Measurements from ENCODE around the gene EDC4. TPM values are rescaled to one million over a fixed set of nuclear protein-coding genes. Genes with fewer than 3 reads are reported as not detected.

EDC4 gene
- total and polyA plus RNA-seq, 9 of the 15 experiments (the other 6 are each of a cell fraction or from before 2014, with no cell fraction given): 1.1 to 131 (median 74.0) TPM

GRCh38 chr16:67892899-67893742, 20.3 kb downstream of the EDC4 start, which contains the start of gene PSKH1 (continued):
- TF ChIP-seq E4F1 (CRISPR knock-in tag; IDR thresholded peaks at IDR 0.05; ENCODE audit: borderline replicate concordance): no peak
- TF ChIP-seq ZNF277 (CRISPR knock-in tag; IDR thresholded peaks at IDR 0.05; ENCODE audit: borderline replicate concordance): no peak
- TF ChIP-seq TRIM28 (IDR thresholded peaks at IDR 0.05): no peak
- TF ChIP-seq U2AF2 (optimal IDR thresholded peaks at IDR 0.05; ENCODE audit: low read depth, low read length): no peak
- TF ChIP-seq SREBF1 (IDR thresholded peaks at IDR 0.05; ENCODE audit: borderline replicate concordance, low read depth, low read length): no peak
- no peak for TF ChIP-seq ETV5 (CRISPR knock-in tag; IDR thresholded peaks at IDR 0.05; ENCODE audit: low read depth)
- TF ChIP-seq REST (IDR thresholded peaks at IDR 0.05; ENCODE audit: borderline replicate concordance): no peak
- peak; percentile 81 for TF ChIP-seq REST (CRISPR knock-in tag; IDR thresholded peaks at IDR 0.05; ENCODE audit: low read depth)
- TF ChIP-seq ETS2 (tag; IDR thresholded peaks at IDR 0.05; ENCODE audit: borderline replicate concordance, poor library complexity, severe bottlenecking): no peak
- TF ChIP-seq PHB (CRISPR knock-in tag; IDR thresholded peaks at IDR 0.05): no peak
- no peak for TF ChIP-seq SOX6 (IDR thresholded peaks at IDR 0.05)
- TF ChIP-seq ZNF217 (CRISPR knock-in tag; IDR thresholded peaks at IDR 0.05): no peak
- no peak for TF ChIP-seq ARID3B (CRISPR knock-in tag; IDR thresholded peaks at IDR 0.05; ENCODE audit: borderline replicate concordance)
- no peak for TF ChIP-seq NFIC (IDR thresholded peaks at IDR 0.05)
- no peak for TF ChIP-seq MCM7 (IDR thresholded peaks at IDR 0.05)
